ENCODE data around the gene CADM2.
"Not testable (repeated sequence)": the region's sequence is repeated elsewhere in the genome, so short reads cannot be mapped to it uniquely, and the experiment has no call there.

CADM2 gene

GRCh38 chr3:85074003-85074402, 115.2 kb downstream of the CADM2 start:
- DNase-seq (ENCODE audit: low read depth in 1 of 2, low spot score in 1 of 2) = no peak

DNA sequence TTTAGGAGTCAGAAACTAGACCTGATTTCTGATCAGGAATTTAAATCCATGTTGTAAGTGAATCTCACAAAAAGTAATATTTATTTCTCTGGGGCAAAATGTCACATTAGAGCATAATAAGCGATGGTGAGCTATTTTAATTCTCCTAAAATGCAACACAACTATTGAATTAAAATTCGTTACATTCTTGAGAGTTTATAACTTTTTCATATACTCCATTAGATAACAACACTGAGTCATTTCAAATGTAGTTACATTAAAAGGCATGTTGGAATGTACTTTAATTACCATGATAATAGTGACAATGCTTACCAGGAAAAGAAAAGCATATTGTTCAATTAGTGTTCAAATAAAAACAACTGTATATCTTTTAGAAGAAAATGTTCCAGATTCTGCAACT, 116.9 kb downstream of the CADM2 start:
- DNase-seq (ENCODE audit: low read depth in 1 of 2, low spot score in 1 of 2) = no peak

GRCh38 chr3:85077018-85077417, 118.2 kb downstream of the CADM2 start:
- no peak for DNase-seq (ENCODE audit: low read depth in 1 of 2, low spot score in 1 of 2)

DNA sequence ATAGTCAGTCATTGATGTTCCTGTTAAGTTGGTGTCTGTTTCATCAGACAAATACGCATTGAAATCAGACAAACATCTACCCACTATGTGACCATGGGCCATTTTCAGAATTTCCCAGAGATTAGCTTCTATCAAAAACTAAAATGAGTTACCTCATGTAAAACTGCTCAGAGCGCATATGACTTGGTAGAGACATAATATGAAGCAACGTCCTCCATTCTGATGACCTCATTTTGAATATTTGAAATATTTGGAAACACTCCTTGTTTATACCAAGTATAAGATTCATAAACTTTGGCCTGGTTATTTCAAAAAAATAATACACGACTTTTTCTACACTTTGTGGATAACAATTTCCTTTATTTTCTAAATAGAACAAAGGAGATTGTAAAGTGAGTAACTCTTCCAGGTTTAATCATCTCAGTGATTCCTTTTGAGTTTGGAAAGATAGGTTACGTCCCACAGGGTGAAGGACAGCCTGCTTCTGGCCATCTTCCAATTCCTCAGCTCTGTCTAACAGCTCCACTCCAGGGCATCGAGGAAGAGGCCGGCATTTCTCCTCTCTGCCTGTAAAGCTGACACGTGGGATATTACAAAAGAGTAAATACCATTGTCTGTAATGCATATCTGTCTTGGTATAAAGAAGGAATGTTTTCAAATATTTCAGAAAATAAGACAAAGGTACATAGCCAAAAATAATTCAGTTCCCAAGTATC, 122.6 kb downstream of the CADM2 start:
- DNase-seq (ENCODE audit: low read depth in 1 of 2, low spot score in 1 of 2) = no peak

DNA sequence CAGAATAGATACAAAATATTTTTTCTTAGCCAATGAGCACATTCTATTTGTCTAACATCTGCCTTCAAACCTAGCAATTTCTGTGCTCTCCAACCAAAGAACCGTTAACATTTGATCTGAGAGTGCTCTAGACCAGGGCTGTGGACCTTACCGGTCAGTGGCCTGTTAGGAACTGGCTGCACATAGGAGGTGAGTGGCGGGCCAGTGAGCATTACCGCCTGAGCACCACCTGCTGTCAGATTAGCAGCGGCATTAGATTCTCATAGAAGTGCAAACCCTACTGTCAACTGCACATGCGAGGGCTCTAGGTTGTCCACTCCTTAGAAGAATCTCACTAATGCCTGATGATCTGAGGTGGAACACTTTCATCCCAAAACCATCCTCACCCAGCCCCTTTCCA, 131.7 kb downstream of the CADM2 start:
- no peak for DNase-seq (ENCODE audit: low read depth in 1 of 2, low spot score in 1 of 2)

DNA sequence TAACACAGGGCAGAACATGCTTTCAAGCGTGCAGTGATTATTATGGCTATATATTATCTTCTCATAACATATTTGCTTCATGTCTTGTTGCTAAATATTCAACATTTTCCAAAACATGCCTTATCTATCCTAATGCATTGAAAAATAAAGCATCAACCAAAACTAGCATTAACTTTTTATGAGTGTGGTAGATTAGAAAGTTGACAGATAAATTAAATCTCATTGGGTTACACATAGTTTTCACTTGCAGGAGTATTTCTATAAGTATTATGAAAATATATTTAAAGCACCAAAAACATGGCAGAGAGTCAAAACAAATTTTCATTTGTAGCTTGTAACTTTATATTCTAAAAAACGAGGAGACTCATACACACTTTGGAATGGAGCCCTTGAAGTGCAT, 141.5 kb downstream of the CADM2 start:
- DNase-seq (ENCODE audit: low read depth in 1 of 2, low spot score in 1 of 2) = no peak

GRCh38 chr3:85102781-85103180, 144.0 kb downstream of the CADM2 start:
- DNase-seq (ENCODE audit: low read depth in 1 of 2, low spot score in 1 of 2) = no peak

- DNase-seq (ENCODE audit: low read depth in 1 of 2, low spot score in 1 of 2) = no peak
Observed at GRCh38 chr3:85110393-85110792, 151.6 kb downstream of the CADM2 start.

GRCh38 chr3:85120879-85121278, 162.1 kb downstream of the CADM2 start:
- no peak for DNase-seq (ENCODE audit: low read depth in 1 of 2, low spot score in 1 of 2)

GRCh38 chr3:85132864-85133263, 174.1 kb downstream of the CADM2 start:
- not testable (repeated sequence) for DNase-seq (ENCODE audit: low read depth in 1 of 2, low spot score in 1 of 2)

DNA sequence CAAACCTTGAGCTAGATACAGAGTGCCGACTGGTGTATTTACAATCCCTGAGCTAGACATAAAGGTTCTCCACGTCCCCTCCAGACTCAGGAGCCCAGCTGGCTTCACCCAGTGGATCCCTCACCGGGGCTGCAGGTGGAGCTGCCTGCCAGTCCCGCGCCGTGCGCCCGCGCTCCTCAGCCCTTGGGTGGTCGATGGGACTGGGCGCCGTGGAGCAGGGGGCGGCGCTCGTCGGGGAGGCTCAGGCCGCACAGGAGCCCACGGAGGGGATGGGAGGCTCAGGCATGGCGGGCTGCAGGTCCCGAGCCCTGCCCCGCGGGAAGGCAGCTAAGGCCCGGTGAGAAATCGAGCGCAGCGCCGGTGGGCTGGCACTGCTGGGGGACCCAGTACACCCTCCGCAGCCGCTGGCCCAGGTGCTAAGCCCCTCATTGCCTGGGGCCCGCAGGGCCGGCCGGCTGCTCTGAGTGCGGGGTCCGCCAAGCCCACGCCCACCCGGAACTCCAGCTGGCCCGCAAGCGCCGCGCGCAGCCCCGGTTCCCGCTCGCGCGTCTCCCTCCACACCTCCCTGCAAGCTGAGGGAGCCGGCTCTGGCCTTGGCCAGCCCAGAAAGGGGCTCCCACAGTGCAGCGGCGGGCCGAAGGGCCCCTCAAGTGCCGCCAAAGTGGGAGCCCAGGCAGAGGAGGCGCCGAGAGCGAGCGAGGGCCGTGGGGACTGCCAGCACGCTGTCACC, 175.1 kb downstream of the CADM2 start:
- DNase-seq (ENCODE audit: low read depth in 1 of 2, low spot score in 1 of 2) = not testable (repeated sequence)

DNA sequence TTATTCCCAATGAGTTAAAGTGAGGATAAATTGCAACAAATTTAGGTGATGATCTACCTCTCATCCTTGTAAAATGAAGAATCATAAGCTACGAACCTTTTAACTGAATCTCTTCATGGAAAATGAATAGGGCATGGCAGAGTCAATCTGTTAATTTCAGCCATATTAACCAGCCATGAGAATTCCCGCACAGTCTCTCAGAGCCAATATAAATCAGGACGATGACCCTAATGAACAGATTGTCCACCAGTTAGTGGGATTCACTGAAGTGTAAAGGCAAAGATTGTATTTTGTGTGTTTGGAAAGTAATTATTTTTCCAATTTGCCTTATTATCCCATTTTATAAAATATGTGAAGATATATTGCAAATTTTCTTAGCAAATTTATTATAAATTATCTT, 183.8 kb downstream of the CADM2 start:
- DNase-seq (ENCODE audit: low read depth in 1 of 2, low spot score in 1 of 2) = no peak

GRCh38 chr3:85148036-85148435, 189.2 kb downstream of the CADM2 start:
- DNase-seq (ENCODE audit: low read depth in 1 of 2, low spot score in 1 of 2) = no peak

GRCh38 chr3:85151555-85151954, 192.8 kb downstream of the CADM2 start:
- no peak for DNase-seq (ENCODE audit: low read depth in 1 of 2, low spot score in 1 of 2)

DNA sequence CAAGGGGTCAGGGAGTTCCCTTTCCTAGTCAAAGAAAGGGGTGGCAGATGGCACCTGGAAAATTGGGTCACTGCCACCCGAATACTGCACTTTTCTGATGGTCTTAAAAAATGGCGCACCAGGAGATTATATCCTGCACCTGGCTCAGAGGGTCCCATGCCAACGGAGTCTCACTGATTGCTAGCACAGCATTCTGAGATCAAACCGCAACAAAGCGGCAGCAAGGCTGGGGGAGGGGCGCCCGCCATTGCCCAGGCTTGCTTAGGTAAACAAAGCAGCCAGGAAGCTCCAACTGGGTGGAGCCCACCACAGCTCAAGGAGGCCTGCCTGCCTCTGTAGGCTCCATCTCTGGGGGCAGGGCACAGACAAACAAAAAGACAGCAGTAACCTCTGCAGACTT, 194.5 kb downstream of the CADM2 start:
- DNase-seq (ENCODE audit: low read depth in 1 of 2, low spot score in 1 of 2) = not testable (repeated sequence)

DNA sequence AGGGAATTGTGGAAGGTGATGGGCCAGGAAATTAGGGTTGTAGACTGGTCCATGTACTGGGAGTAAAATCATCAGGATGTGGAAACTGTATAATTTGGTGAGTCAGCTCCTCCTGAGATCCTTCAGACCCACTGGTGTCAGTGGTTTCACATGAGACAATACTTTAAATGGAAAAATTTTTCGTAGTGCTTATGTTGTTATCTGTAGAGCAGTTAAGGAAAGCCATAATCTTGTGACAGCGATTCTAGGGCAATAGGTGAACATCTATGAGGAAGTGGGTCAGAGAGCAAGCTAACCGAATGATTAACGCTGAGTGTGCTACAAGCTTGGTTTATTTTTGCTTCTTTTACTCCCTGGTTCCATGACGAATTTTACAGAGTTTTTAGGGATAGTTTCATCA, 200.6 kb downstream of the CADM2 start:
- no peak for DNase-seq (ENCODE audit: low read depth in 1 of 2, low spot score in 1 of 2)

GRCh38 chr3:85161544-85161943, 202.8 kb downstream of the CADM2 start:
- no peak for DNase-seq (ENCODE audit: low read depth in 1 of 2, low spot score in 1 of 2)

- no peak for DNase-seq (ENCODE audit: low read depth in 1 of 2, low spot score in 1 of 2)
Observed at GRCh38 chr3:85162905-85163304, 204.1 kb downstream of the CADM2 start.

DNA sequence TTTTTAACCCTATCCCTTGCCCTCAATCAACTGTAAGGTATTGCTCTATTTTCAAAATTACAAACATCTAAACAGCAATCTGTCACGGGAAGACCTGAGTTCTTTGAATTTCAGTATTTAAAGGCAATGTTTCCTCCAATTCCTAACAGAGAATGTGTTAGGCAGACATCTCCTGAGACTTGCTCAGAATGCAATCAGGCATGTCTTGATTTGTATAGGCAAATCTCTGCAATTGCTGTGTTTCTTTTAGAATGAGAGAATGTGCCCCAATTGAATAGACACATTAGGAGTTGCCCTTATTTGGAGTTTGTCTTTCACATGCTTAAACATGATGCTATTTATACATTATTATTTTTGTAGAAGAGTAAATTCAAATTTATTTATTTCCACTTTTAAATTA, 205.6 kb downstream of the CADM2 start:
- DNase-seq (ENCODE audit: low read depth in 1 of 2, low spot score in 1 of 2) = no peak

- no peak for DNase-seq (ENCODE audit: low read depth in 1 of 2, low spot score in 1 of 2)
Observed at GRCh38 chr3:85167576-85167975, 208.8 kb downstream of the CADM2 start.

GRCh38 chr3:85170646-85171045, 211.9 kb downstream of the CADM2 start:
- DNase-seq (ENCODE audit: low read depth in 1 of 2, low spot score in 1 of 2) = no peak

DNA sequence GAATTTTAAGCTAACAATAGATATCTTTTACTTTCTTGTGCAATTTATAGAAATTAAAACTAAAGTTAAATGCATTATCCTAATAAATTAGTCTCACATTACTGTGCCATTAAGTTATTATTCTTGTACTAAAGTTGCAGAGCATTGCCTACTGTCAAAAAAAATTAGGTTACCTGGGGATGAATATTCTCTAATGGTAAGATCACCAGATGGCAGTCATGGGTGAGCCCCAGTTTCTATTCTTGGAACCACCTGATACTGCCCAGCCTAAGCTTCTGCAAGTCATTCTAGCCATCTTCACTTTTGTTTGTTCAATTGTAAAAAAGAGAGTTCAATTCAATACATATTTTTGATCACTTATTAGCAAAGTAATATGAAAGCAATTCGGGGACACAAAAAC, 213.2 kb downstream of the CADM2 start:
- no peak for DNase-seq (ENCODE audit: low read depth in 1 of 2, low spot score in 1 of 2)

DNA sequence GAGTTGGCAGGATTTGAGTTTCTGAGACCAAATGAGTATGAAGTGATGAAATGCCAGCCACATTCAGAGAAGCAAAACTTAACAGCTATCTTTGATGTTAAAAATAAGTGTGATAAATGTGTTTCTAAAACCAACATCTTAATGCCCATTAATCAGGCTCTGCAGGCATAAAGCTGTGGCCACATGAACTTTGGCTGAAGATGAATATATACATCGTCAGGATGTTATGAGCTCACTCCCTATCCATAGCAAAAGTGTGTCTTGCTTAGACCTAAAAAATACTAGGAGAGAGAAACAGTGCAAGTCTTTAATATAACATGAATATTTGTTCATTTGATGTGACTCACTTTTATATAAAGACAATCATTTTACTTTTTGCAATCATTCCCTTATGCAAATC, 218.0 kb downstream of the CADM2 start:
- no peak for DNase-seq (ENCODE audit: low read depth in 1 of 2, low spot score in 1 of 2)

All from activated CD4-positive, alpha-beta T cell treated with anti-CD3 and anti-CD28 coated beads, Interleukin-2, amount 50 U/mL, for 24 hours (primary cell).